NB4 (cell line): ENCODE data around the gene RHOD.

Source experiments
- DNase-seq: peaks from one replicate; pipeline ENCODE4 v3.0.0; 2010; ENCODE audit warnings: low read depth
- H3K4me3 ChIP-seq: one replicate; pipeline ENCODE4 v1.5.1; 2011; ENCODE audit warnings: mild to moderate bottlenecking, low read depth, low read length, moderate library complexity
- CTCF ChIP-seq: IDR thresholded peaks from one replicate; pipeline ENCODE4 v1.5.1; 2012; ENCODE audit warnings: low read depth, low read length
- MAX ChIP-seq: IDR thresholded peaks from 2 replicates; pipeline ENCODE4 v1.6.1; 2011; ENCODE audit warnings: low read depth, low read length
- MYC ChIP-seq: IDR thresholded peaks from 2 replicates; pipeline ENCODE4 v1.6.1; 2011; ENCODE audit warnings: low read depth, low read length
- POLR2A ChIP-seq: IDR thresholded peaks from 2 replicates; pipeline ENCODE4 v1.6.1; 2011; ENCODE audit warnings: mild to moderate bottlenecking; ENCODE audit not compliant: insufficient read length; ENCODE audit errors: extremely low read depth

Gene RHOD

DNA sequence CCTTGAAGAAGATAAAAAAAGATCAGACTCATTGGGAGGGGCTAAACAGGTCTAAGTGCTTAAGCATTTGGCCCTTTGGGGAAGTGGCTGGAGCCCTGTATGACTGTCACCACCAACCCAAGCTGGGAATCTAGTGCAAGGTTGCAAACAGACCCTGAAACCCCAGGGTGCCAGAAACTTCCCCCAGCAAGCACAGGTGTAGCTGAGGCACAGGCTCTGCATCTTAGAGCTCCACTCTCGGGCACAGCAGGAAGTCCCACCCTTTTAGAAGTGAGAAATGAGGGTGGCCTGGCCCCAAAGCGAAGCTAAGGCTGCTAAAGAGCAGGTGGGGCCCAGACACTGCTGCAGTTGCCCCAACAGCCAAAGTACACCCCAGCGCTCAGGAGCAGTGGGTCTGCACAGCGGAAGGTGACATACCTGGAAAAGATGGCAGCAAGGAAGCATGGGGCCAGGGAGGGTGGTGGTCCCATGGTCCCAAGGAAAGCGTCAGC lies 56.6 kb downstream of the RHOD start:
- DNase-seq = peak; percentile 72
- TF ChIP-seq MAX (no peak), MYC (no peak), POLR2A (no peak), CTCF (no peak)
- H3K4me3 ChIP-seq = no peak overlapping the region

DNA sequence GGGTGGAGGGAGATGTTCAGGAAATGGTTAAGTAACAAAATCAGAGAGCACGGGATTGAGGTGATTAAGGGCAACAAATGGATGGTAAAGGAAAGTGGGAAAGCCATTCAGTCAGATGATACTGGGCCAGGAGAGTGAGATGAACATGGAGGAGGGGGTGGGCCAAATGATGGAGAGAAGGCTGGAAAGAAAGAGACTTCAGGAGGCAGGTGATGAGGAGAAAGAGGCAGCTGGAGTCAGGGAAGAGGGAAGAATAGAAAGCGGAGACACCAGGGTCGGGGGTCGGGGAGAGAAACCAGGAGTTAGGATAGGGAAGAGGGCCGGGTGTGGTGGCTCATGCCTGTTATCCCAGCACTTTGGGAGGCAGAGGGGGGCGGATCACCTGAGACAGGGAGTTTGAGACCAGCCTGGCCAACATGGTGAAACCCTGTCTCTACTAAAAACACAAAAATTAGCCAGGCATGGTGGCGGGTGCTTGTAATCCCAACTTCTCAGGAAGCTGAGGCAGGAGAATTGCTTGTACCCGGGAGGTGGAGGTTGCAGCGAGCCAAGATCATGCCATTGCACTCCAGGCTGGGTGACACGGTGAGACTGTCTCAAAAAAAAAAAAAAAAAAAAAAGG lies 57.7 kb downstream of the RHOD start:
- DNase-seq = no peak
- TF ChIP-seq MAX (no peak), POLR2A (no peak), MYC (no peak), CTCF (no peak)
- H3K4me3 ChIP-seq = no peak overlapping the region

DNA sequence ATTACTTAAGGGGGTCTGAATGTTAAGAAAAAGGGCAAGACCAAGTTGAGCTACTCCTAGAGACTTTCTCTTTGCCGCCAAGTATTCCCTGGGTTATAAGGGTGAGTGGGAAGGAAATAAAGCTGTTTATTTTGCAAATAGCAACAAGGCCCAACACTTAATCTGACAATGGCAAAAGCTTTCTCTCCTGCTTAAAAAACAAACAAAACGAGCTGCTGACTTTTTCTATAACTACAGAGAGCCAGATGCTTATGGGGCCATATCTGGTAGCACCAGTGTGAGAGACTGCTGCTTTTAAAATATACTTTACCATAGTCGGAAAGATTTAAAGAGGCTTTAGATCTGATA lies 60.1 kb downstream of the RHOD start:
- TF ChIP-seq POLR2A (no peak), MYC (no peak), CTCF (no peak), MAX (no peak)
- DNase-seq = no peak
- no peak overlapping the region for H3K4me3 ChIP-seq

DNA sequence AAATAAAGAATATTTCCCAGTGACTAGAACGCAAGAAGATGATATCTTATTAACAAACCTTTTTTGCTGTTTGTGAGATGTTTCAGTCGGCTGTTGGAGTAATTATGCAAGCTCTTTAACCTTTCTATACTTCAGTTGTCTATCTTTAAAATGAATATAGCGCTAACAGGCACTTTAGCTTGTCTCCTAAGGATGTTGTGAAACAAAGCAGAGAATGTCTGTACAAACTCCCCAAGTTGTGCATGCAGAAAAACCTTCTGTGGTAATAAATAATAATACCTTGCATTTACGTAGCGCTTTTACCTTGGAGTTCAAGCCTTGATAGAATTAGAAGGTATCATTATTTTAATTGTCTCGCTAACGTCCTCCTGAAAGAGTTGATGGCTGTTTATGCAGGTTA lies 60.5 kb downstream of the RHOD start:
- peak; percentile 41 for DNase-seq
- no peak for TF ChIP-seq MYC
- no peak for TF ChIP-seq POLR2A
- TF ChIP-seq MAX = no peak
- no peak for TF ChIP-seq CTCF
- no peak overlapping the region for H3K4me3 ChIP-seq

DNA sequence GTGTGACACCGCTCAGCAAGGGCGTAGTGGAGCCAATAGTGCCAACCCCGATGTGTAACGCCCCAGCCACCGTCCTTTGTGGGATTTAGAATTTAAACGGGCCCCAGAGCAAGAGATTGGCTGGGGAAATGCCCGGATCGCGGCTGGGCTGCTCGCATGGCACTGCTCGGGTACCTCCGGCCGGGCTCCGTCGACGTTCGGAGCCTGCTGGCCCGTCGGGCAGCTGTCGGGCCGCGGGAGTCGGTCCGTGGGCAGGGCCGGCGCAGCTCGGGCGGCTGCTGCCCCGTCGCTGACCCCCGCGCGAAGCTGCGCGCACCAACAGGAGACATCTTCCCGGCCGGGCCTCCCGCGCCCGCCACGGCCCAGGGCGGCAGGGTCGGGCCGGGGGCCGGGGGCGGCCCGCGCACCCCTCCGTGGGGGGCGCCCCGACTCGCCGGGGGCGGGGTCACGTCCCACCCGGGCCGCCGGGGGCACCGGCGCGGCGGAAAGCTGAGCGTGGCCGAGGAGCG lies 61.1 kb downstream of the RHOD start:
- DNase-seq = no peak
- H3K4me3 ChIP-seq = no peak overlapping the region
- no peak for TF ChIP-seq MYC
- TF ChIP-seq MAX = no peak

GRCh38 chr11:67118181-67118766 lies 61.6 kb downstream of the RHOD start:
- no peak for DNase-seq
- TF ChIP-seq POLR2A (no peak), MYC (no peak), CTCF (no peak), MAX (no peak)
- H3K4me3 ChIP-seq = no peak overlapping the region
